ENCODE results near the gene NECTIN4.

DNA sequence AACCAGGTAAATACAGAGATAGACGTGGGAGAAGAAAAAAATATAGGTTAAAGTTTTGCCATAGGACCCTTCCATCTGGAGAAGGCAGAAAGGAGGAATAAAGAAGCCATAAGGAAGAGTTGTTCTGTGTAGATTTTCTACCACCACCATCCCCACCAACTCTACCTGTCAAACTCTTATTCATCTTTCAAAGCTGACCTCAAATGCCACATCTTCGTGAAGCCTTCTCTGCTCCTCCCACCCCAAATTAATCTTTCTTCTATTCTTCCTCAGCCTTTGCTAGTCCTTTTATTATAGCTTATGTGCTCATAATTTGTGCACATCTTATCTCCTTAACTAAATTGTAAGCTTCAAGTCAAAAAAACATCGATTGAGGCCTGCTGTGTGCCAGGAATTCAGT, 1.3 kb upstream of the NECTIN4 start:
- no peak for TF ChIP-seq CTCF (conservative IDR thresholded peaks at IDR 0.05)
- no peak for TF ChIP-seq EZH2 (IDR thresholded peaks at IDR 0.05; ENCODE audit: low read depth)
